Measurements from ENCODE around the gene VBP1.
"Not testable (repeated sequence)": the region's sequence is repeated elsewhere in the genome, so short reads cannot be mapped to it uniquely, and the experiment has no call there.

VBP1 gene

DNA sequence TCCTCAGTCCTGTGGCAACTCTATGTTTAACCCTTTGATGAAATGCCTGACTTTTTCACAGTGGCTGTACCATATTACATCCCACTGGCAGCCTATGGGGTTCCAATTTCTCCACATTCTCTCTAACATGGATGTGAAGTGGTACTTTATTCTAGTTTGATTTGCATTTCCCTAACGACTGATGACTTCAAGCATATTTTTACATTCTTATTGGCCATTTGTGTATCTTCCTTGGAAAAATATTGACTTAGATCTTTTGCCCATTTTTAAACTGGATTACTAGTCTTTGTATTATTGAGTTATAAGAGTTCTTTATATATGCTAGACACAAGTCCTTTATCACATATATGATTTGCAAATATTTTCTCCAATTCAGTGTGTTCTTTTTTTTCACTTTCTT, 50.2 kb downstream of the VBP1 start:
- DNase-seq = no peak

DNA sequence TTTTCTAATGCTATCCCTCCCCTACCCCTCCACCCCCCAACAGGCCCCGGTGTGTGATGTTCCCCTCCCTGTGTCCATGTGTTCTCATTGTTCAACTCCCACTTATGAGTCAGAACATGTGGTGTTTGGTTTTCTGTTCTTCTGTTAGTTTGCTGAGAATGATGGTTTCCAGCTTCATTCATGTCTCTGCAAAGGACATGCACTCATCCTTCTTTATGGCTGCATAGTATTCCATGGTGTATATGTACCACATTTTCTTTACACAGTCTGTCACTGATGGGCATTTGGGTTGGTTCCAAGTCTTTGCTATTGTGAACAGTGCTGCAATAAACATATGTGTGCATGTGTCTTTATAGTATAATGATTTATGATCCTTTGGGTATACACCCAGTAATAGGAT, 51.7 kb downstream of the VBP1 start:
- DNase-seq = not testable (repeated sequence)

DNA sequence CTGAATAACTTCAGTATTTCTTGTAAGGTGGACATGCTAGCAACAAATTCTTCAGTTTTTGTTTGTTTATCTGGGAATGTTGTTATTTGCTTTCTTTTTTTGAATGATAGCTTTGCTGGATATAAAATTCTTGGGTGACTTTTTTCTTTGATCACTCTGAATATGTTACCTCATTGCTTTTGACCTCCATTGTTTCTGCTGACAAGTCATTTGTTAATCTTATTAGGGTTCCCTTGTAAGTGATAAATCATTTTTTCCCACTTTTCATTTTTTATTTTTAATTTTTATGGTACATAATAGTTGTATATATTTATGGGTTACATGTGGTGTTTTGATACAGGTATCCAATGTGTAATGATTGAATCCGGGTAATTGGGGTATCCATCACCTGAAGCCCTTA, 54.7 kb downstream of the VBP1 start:
- DNase-seq = no peak

DNA sequence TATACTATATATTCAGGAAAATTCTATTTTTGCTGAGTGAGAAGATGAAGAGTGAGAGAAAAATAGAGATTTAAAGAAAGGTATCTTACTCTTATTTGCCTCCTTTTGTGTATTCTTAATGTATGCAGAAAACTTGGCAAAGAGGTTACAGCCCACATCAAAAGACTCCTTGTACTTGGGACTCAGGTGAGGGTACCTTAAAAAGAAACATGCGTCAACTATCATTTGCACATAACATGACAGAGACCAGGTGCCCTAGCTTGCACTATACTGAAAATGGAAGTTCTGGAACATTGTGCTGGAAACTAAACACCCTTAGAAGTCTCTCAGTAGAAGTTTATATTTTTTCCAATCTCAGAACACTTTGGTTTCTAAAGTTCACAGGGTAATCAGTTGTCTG, 63.6 kb downstream of the VBP1 start:
- DNase-seq = no peak
